ENCODE measurements around the gene RICTOR. TPM values are rescaled to one million over a fixed set of nuclear protein-coding genes. Genes with fewer than 3 reads are reported as not detected.
A peak's percentile ranks its signal among the peaks of the same experiment; 100 is the strongest.

RICTOR gene
- 10 to 100 TPM; 35.1 to 84.8 TPM for total RNA-seq

- ATAC-seq (replicated peaks): peak; percentile 84
- Mint-ChIP-seq H3K9me3 (no peaks in the 10 kb centered on the region), H3K4me1 (peaks cover 21% of the 10 kb centered on the region), H3K27me3 (peaks cover 3% of the 10 kb centered on the region), H3K27ac (peak within 1 kb of the TSS; percentile 87), H3K36me3 (ENCODE audit: low read depth) (peaks cover 40% of the 10 kb centered on the region), H3K4me3 (peak within 1 kb of the TSS; percentile 97)
Observed at GRCh38 chr5:39074017-39074814, at the start of gene RICTOR. TSS of gene RICTOR (minus strand) at chr5:39074399. CDS start at chr5:39074377, 22 bp downstream.

GRCh38 chr5:39121922-39122321, 47.7 kb upstream of the RICTOR start:
- Mint-ChIP-seq H3K36me3 (ENCODE audit: low read depth) (peaks cover 85% of the 10 kb centered on the region), H3K27ac (peak overlapping the region; percentile 20), H3K9me3 (no peaks in the 10 kb centered on the region), H3K4me3 (no peak overlapping the region), H3K27me3 (no peaks in the 10 kb centered on the region), H3K4me1 (peaks cover 23% of the 10 kb centered on the region)
- ATAC-seq (replicated peaks): no peak

DNA sequence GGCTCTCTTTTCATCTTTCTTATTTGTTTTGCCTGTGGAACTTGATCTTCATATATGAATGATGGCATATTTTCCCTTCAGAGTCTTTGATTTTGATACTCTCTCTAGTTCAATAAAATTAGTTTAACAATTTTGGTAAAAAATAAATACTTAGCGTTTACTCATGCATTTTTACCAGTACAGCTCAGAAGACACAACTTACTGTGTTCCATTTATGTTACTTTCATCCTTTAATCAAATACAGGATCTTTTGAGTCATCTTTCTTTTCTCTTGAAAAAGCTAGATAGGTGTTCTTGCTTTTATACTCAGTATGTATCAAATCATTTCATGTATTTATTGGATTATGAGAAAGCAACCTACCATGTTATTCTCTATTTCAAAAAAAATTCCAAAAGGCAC, 47.1 kb upstream of the RICTOR start:
- Mint-ChIP-seq H3K4me3 (no peak overlapping the region), H3K36me3 (ENCODE audit: low read depth) (peaks cover 86% of the 10 kb centered on the region), H3K4me1 (peaks cover 29% of the 10 kb centered on the region), H3K9me3 (no peaks in the 10 kb centered on the region), H3K27ac (no peak overlapping the region), H3K27me3 (no peaks in the 10 kb centered on the region)
- ATAC-seq (replicated peaks): peak; percentile 32

DNA sequence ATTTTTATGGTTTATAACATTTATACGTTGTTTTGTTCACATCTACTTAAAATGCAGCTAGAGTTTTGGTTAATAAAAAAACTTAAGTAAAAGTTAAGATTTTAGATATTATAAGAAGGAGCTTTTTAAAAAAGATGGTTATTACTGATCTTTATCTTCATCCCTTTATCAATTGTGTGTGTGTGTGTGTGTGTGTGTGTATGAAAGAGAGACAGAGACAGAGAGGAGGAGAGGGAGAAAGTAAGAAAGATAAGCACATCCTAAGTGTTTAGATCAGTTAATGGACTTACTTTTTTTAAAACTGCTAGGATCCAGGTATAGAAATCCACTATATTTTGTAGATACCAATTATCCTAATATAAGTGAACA, 45.8 kb upstream of the RICTOR start:
- ATAC-seq (replicated peaks): no peak
- Mint-ChIP-seq H3K36me3 (ENCODE audit: low read depth) (peaks cover 87% of the 10 kb centered on the region), H3K9me3 (no peaks in the 10 kb centered on the region), H3K27me3 (no peaks in the 10 kb centered on the region), H3K4me1 (peaks cover 26% of the 10 kb centered on the region), H3K4me3 (no peak overlapping the region), H3K27ac (peak overlapping the region; percentile 50)

DNA sequence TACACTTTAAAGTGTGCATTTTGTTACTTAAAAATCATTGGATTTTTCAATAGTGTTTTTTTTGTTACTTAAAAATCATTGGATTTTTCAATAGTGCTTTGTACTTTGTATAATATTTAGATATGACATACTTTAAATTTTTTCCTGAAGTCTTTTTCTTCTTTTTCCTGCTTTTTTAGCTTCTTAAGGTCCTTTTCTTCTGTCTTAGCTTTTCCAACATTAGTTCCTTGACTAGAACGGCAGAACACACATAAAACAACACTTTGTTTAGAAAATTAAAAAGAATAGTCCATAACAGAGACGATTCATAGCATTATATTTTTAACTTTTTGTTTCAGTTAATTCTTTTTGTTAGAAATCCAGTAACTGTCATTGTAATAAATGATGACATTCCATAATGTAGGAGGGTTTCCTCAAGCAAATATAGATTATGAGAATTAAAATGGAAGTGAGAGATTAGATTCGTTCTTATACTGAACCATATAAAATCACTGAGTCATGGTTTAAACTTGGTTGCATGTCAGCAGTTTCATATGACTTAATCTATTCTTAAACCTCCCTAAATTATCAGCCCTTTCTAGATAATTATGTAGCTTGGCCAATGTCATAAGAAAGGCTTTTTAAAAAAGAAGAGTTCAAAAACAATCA, 45.3 kb upstream of the RICTOR start:
- Mint-ChIP-seq H3K27me3 (no peaks in the 10 kb centered on the region), H3K4me1 (peaks cover 26% of the 10 kb centered on the region), H3K27ac (peak overlapping the region; percentile 50), H3K36me3 (ENCODE audit: low read depth) (peaks cover 87% of the 10 kb centered on the region), H3K9me3 (no peaks in the 10 kb centered on the region), H3K4me3 (no peak overlapping the region)
- ATAC-seq (replicated peaks): peak; percentile 24

DNA sequence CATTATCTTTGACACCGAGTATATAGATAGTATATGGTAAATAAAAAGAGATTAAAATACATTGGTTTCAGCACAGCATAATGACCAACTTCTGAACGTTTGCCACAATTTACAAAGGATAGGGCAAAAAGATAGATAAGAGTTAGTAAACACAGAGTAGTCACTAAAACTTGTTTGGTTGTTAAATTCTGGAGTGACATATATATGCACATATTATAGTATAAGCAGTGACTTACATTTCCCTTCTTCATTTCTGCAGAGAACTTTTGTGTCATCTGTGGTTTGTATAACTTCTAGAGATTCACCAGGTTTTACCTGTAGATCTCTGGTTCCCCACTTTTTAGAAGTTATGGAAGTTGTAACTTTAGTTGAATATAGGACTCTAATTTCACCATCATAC, 44.4 kb upstream of the RICTOR start:
- Mint-ChIP-seq H3K27me3 (no peaks in the 10 kb centered on the region), H3K36me3 (ENCODE audit: low read depth) (peaks cover 87% of the 10 kb centered on the region), H3K4me3 (no peak overlapping the region), H3K27ac (peak overlapping the region; percentile 31), H3K9me3 (no peaks in the 10 kb centered on the region), H3K4me1 (peaks cover 26% of the 10 kb centered on the region)
- ATAC-seq (replicated peaks): peak; percentile 24

DNA sequence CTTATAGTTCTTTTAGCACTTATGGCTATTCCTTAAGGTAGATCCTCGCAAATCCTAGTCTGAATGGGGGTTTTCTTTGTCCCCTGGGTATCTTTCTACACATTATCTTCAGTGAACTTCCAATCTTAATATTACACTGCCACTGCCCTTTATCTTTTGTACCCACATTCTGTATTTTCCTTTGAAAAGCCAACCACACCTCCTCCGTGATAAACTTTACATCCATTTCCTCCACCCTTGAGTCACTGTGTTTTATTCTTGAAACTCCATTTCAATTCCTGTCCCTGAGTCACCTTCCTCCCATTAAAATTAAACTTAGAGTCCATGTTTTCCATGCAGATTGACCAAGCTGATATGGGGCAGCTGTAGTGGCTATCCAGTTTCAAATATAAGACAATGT, 43.2 kb upstream of the RICTOR start:
- Mint-ChIP-seq H3K9me3 (no peaks in the 10 kb centered on the region), H3K4me3 (peak overlapping the region; percentile 10), H3K36me3 (ENCODE audit: low read depth) (peaks cover 91% of the 10 kb centered on the region), H3K4me1 (peaks cover 26% of the 10 kb centered on the region), H3K27ac (peak overlapping the region; percentile 31), H3K27me3 (no peaks in the 10 kb centered on the region)
- no peak for ATAC-seq (replicated peaks)

DNA sequence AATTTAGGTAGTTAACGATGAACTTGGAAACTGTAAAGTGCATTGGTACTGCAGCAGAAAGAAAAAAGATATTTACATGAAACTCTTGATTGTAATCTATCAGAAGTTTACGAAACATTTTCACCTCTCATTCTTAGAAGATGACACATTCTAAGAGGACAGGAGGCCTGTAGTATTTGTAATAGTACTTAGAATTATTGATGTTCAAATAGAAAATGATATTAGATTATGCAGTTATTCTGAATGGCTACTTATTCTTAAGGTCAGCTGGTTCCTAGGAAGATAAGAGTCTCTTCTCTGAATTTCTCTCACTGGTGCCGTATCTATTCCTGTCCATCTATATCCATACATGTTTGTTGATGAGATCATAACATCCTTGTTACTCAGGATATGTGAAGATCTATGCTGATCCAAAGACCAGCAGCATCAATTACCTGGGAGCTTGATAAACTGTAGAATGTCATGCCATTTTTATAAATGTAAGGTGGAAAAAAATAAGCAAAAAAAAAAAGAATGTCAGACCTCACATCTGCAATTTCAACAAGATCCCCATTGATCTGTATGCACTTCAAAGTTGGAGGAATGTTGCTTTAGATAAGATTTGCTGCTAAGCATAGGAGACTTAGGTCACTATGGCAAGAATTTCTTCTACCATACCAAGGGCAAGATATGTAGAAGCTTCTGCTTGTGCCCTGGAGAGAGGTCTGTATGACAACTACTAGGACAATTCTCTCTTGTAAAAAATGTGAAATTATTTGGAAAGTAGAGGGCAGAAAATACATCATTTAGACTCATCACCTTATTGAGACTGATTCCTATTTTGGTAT, 42.4 kb upstream of the RICTOR start:
- no peaks in the 10 kb centered on the region for H3K27me3 Mint-ChIP-seq
- peak overlapping the region; percentile 35 for H3K4me3 Mint-ChIP-seq
- H3K4me1 Mint-ChIP-seq: peaks cover 21% of the 10 kb centered on the region
- no peaks in the 10 kb centered on the region for H3K9me3 Mint-ChIP-seq
- peaks cover 91% of the 10 kb centered on the region for H3K36me3 Mint-ChIP-seq (ENCODE audit: low read depth)
- H3K27ac Mint-ChIP-seq: peak overlapping the region; percentile 31
- ATAC-seq (replicated peaks): peak; percentile 34

GRCh38 chr5:39115644-39116343, 41.6 kb upstream of the RICTOR start:
- Mint-ChIP-seq H3K36me3 (ENCODE audit: low read depth) (peaks cover 88% of the 10 kb centered on the region), H3K27ac (peak overlapping the region; percentile 31), H3K4me1 (peaks cover 21% of the 10 kb centered on the region), H3K27me3 (no peaks in the 10 kb centered on the region), H3K4me3 (peak overlapping the region; percentile 35), H3K9me3 (no peaks in the 10 kb centered on the region)
- no peak for ATAC-seq (replicated peaks)

DNA sequence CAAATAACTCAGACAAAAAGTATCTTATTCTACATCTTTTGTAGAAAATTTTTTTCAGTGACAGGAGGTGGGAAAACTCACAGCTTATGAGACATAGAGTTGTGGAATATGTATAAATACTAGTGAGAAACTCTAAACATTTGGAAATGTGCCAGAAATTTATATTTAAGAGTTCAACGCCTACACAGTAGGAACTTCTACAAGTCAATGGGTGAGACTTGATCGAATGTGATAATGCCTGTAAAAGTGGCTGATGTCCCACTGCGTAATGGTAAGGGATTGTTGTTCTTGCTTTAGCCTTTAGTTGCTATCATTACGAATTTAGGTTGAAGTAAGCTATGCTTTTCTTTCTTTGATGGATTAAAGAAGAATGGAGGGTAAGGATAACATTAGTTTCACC, 40.0 kb upstream of the RICTOR start:
- Mint-ChIP-seq H3K36me3 (ENCODE audit: low read depth) (peaks cover 91% of the 10 kb centered on the region), H3K9me3 (no peaks in the 10 kb centered on the region), H3K27ac (no peak overlapping the region), H3K4me1 (peaks cover 16% of the 10 kb centered on the region), H3K4me3 (no peak overlapping the region), H3K27me3 (no peaks in the 10 kb centered on the region)
- ATAC-seq (replicated peaks): no peak

GRCh38 chr5:39113354-39113953, 39.3 kb upstream of the RICTOR start:
- ATAC-seq (replicated peaks): no peak
- H3K9me3 Mint-ChIP-seq: no peaks in the 10 kb centered on the region
- H3K36me3 Mint-ChIP-seq (ENCODE audit: low read depth): peaks cover 94% of the 10 kb centered on the region
- H3K27ac Mint-ChIP-seq: no peak overlapping the region
- H3K4me3 Mint-ChIP-seq: no peak overlapping the region
- no peaks in the 10 kb centered on the region for H3K27me3 Mint-ChIP-seq
- H3K4me1 Mint-ChIP-seq: peaks cover 16% of the 10 kb centered on the region

DNA sequence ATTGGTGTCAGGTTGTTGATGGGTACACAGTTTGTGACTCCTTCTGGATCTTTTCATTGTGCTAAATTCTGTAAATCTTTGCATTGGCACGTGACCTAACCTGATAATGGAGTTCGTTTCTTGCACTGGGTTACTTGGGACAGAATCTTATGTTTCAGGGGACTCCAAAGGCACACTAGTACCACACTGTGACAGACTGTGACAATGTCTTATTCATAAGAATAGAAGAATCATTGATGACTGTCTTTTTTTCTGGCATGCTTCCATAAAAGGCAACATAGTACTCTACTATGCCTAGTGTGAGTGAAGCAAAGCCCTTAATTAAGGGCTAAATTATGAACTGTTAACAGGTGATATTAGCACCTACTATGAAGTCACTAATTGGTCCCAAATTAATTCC, 35.4 kb upstream of the RICTOR start:
- H3K36me3 Mint-ChIP-seq (ENCODE audit: low read depth): peaks cover 93% of the 10 kb centered on the region
- no peak overlapping the region for H3K4me3 Mint-ChIP-seq
- H3K9me3 Mint-ChIP-seq: no peaks in the 10 kb centered on the region
- no peaks in the 10 kb centered on the region for H3K27me3 Mint-ChIP-seq
- H3K4me1 Mint-ChIP-seq: no peaks in the 10 kb centered on the region
- peak overlapping the region; percentile 15 for H3K27ac Mint-ChIP-seq
- peak; percentile 47 for ATAC-seq (replicated peaks)

DNA sequence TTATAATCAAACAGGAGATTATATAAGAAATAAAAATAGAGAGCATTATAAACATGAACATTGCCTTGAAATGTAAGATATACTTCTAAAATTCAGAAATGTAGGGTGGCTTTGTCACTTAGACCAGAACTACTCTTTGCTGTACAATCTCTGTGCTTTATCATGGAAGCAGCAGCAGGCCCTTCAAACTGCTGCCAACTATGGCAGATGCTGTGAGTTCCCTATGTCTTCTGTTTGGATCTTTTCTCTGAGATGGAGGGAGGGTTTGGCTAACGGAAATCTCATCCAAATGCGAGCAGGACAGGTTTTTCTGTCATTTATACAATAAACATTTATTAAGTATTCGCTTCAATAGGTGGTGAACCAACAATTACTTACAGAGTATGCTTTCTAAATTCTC, 34.8 kb upstream of the RICTOR start:
- peaks cover 93% of the 10 kb centered on the region for H3K36me3 Mint-ChIP-seq (ENCODE audit: low read depth)
- no peaks in the 10 kb centered on the region for H3K9me3 Mint-ChIP-seq
- no peaks in the 10 kb centered on the region for H3K27me3 Mint-ChIP-seq
- ATAC-seq (replicated peaks): no peak
- H3K27ac Mint-ChIP-seq: peak overlapping the region; percentile 15
- H3K4me3 Mint-ChIP-seq: no peak overlapping the region
- peaks cover 4% of the 10 kb centered on the region for H3K4me1 Mint-ChIP-seq

- Mint-ChIP-seq H3K9me3 (no peaks in the 10 kb centered on the region), H3K36me3 (ENCODE audit: low read depth) (peaks cover 93% of the 10 kb centered on the region), H3K4me3 (no peak overlapping the region), H3K27me3 (no peaks in the 10 kb centered on the region), H3K27ac (no peak overlapping the region), H3K4me1 (peaks cover 18% of the 10 kb centered on the region)
- no peak for ATAC-seq (replicated peaks)
Observed at GRCh38 chr5:39107350-39107749, 33.2 kb upstream of the RICTOR start.
